ACC112 (cell line): ENCODE measurements around the gene NLRP9.

Source experiments
- H2AFZ ChIP-seq: fragments of 200-600 bp; sonication (generic); one replicate; pipeline ENCODE4 v1.6.0; 2017; ENCODE audit warnings: antibody characterized with exemption, low read length; ENCODE audit not compliant: unreplicated experiment
- H3K27ac ChIP-seq: fragments of 200-600 bp; sonication (generic); 2 replicates; pipeline ENCODE4 v1.5.1; 2014; ENCODE audit warnings: low read depth, mild to moderate bottlenecking, antibody characterized with exemption, low read length, moderate library complexity
- H3K27me3 ChIP-seq: fragments of 200-600 bp; sonication (generic); 2 replicates; pipeline ENCODE4 v1.6.1; 2014; ENCODE audit warnings: mild to moderate bottlenecking, antibody characterized with exemption, low read length, moderate library complexity, mixed read lengths; ENCODE audit not compliant: insufficient read depth
- H3K36me3 ChIP-seq: fragments of 200-600 bp; sonication (generic); 2 replicates; pipeline ENCODE4 v1.6.1; 2016; ENCODE audit warnings: mild to moderate bottlenecking, antibody characterized with exemption, low read length, moderate library complexity, mixed read lengths; ENCODE audit not compliant: insufficient read depth
- H3K4me1 ChIP-seq: fragments of 200-600 bp; sonication (generic); one replicate; pipeline ENCODE4 v1.6.1; 2016; ENCODE audit warnings: low read length, mixed read lengths; ENCODE audit not compliant: insufficient read depth, unreplicated experiment, control insufficient read depth
- H3K4me3 ChIP-seq: fragments of 200-600 bp; sonication (generic); 2 replicates; pipeline ENCODE4 v1.5.1; 2014; ENCODE audit warnings: mild to moderate bottlenecking, low read depth, low read length
- H3K79me2 ChIP-seq: fragments of 200-600 bp; sonication (generic); one replicate; pipeline ENCODE4 v1.6.0; 2016; ENCODE audit warnings: low read length; ENCODE audit not compliant: control insufficient read depth, unreplicated experiment, insufficient read depth

NLRP9 gene

GRCh38 chr19:55678121-55678671 is 60.0 kb downstream of the NLRP9 start:
- Histone ChIP-seq H3K36me3 (peaks cover 10% of the 10 kb centered on the region; the same call in 1 of the 2 replicates), H3K4me3 (no peak overlapping the region), H3K4me1 (peaks cover 43% of the 10 kb centered on the region), H3K27me3 (no peaks in the 10 kb centered on the region), H3K79me2 (peaks cover 79% of the 10 kb centered on the region), H2AFZ (no peak overlapping the region), H3K27ac (no peak overlapping the region)

- Histone ChIP-seq H3K4me1 (peaks cover 43% of the 10 kb centered on the region), H3K4me3 (no peak overlapping the region), H3K27ac (no peak overlapping the region)
These were observed 60.6 kb downstream of the NLRP9 start for GRCh38 chr19:55677572-55678028.

GRCh38 chr19:55676889-55677505 is 61.2 kb downstream of the NLRP9 start:
- Histone ChIP-seq H3K36me3 (peaks cover 7% of the 10 kb centered on the region; the same call in 1 of the 2 replicates), H3K79me2 (peaks cover 77% of the 10 kb centered on the region), H2AFZ (no peak overlapping the region), H3K4me3 (peak overlapping the region; percentile 98), H3K27ac (no peak overlapping the region), H3K4me1 (peaks cover 49% of the 10 kb centered on the region), H3K27me3 (no peaks in the 10 kb centered on the region)

More at GRCh38 chr19:55677572-55678028, 60.6 kb downstream of the NLRP9 start:
- Histone ChIP-seq H2AFZ (no peak overlapping the region), H3K36me3 (peaks cover 10% of the 10 kb centered on the region; the same call in 1 of the 2 replicates), H3K79me2 (peaks cover 81% of the 10 kb centered on the region), H3K27me3 (no peaks in the 10 kb centered on the region)

- Histone ChIP-seq H2AFZ (no peak overlapping the region), H3K36me3 (peaks cover 5% of the 10 kb centered on the region; the same call in 1 of the 2 replicates), H3K27ac (no peak overlapping the region), H3K4me3 (peak overlapping the region; percentile 98), H3K79me2 (peaks cover 71% of the 10 kb centered on the region), H3K4me1 (peaks cover 52% of the 10 kb centered on the region), H3K27me3 (no peaks in the 10 kb centered on the region)
These were observed 61.8 kb downstream of the NLRP9 start for GRCh38 chr19:55676383-55676782.

GRCh38 chr19:55675661-55676354 is 62.4 kb downstream of the NLRP9 start:
- Histone ChIP-seq H3K4me3 (peak overlapping the region; percentile 98), H3K27me3 (no peaks in the 10 kb centered on the region), H3K4me1 (peaks cover 49% of the 10 kb centered on the region), H3K79me2 (peaks cover 65% of the 10 kb centered on the region), H3K36me3 (peaks cover 5% of the 10 kb centered on the region; the same call in 1 of the 2 replicates), H3K27ac (peak overlapping the region; percentile 63), H2AFZ (peak overlapping the region; percentile 85)

- peak within 1 kb of the TSS; percentile 98 for H3K4me3 ChIP-seq
- H2AFZ ChIP-seq, result peak within 1 kb of the TSS; percentile 85
- no peaks in the 10 kb centered on the region for H3K27me3 ChIP-seq
- peak within 1 kb of the TSS; percentile 63 for H3K27ac ChIP-seq
- peaks cover 61% of the 10 kb centered on the region for H3K79me2 ChIP-seq
- H3K36me3 ChIP-seq, result peaks cover 5% of the 10 kb centered on the region; the same call in 1 of the 2 replicates
- H3K4me1 ChIP-seq, result peaks cover 49% of the 10 kb centered on the region
These were observed 63.2 kb downstream of the NLRP9 start, which contains the start of gene EPN1 for GRCh38 chr19:55674841-55675660. Gene EPN1 (plus strand): TSS chr19:55675226. CDS start chr19:55678628, 3,402 bp downstream.

GRCh38 chr19:55674459-55674840 is 63.8 kb downstream of the NLRP9 start:
- peak overlapping the region; percentile 98 for H3K4me3 ChIP-seq
- H3K79me2 ChIP-seq, result peaks cover 58% of the 10 kb centered on the region
- H2AFZ ChIP-seq, result no peak overlapping the region
- no peaks in the 10 kb centered on the region for H3K27me3 ChIP-seq
- H3K36me3 ChIP-seq, result peaks cover 5% of the 10 kb centered on the region; the same call in 1 of the 2 replicates
- peak overlapping the region; percentile 45; the same call in 1 of the 2 replicates for H3K27ac ChIP-seq
- peaks cover 44% of the 10 kb centered on the region for H3K4me1 ChIP-seq

GRCh38 chr19:55673889-55674288 is 64.3 kb downstream of the NLRP9 start:
- Histone ChIP-seq H2AFZ (no peak overlapping the region), H3K36me3 (no peaks in the 10 kb centered on the region), H3K4me3 (no peak overlapping the region), H3K27me3 (no peaks in the 10 kb centered on the region), H3K79me2 (peaks cover 57% of the 10 kb centered on the region), H3K4me1 (peaks cover 41% of the 10 kb centered on the region), H3K27ac (no peak overlapping the region)

- H2AFZ ChIP-seq, result no peak overlapping the region
- H3K4me1 ChIP-seq, result peaks cover 41% of the 10 kb centered on the region
- H3K36me3 ChIP-seq, result no peaks in the 10 kb centered on the region
These were observed 64.7 kb downstream of the NLRP9 start for GRCh38 chr19:55673465-55673864.

GRCh38 chr19:55672418-55672817 is 65.8 kb downstream of the NLRP9 start:
- peak overlapping the region; percentile 48 for H3K27ac ChIP-seq
- H3K4me3 ChIP-seq, result no peak overlapping the region
- peaks cover 44% of the 10 kb centered on the region for H3K79me2 ChIP-seq
- H3K27me3 ChIP-seq, result no peaks in the 10 kb centered on the region
- H3K4me1 ChIP-seq, result peaks cover 36% of the 10 kb centered on the region
- no peaks in the 10 kb centered on the region for H3K36me3 ChIP-seq
- no peak overlapping the region for H2AFZ ChIP-seq

More at GRCh38 chr19:55673465-55673864, 64.7 kb downstream of the NLRP9 start:
- Histone ChIP-seq H3K27ac (no peak overlapping the region), H3K27me3 (no peaks in the 10 kb centered on the region), H3K4me3 (no peak overlapping the region), H3K79me2 (peaks cover 55% of the 10 kb centered on the region)
